Endodermal cell (in vitro differentiated cells): Measurements from ENCODE around the gene FAM200B. TPM values are rescaled to one million over a fixed set of nuclear protein-coding genes. Genes with fewer than 3 reads are reported as not detected.

Experiments used
- DNase-seq: peaks from one replicate; pipeline ENCODE4 v3.0.0-alpha.2; 2017
- H3K27ac ChIP-seq: 2 replicates; pipeline ENCODE4 v1.5.1; 2013; ENCODE audit warnings: mild to moderate bottlenecking, low read depth, low read length, moderate library complexity
- H3K27me3 ChIP-seq: 2 replicates; pipeline ENCODE4 v1.6.1; 2013; ENCODE audit warnings: mild to moderate bottlenecking, low read length, moderate library complexity; ENCODE audit not compliant: insufficient read depth, control insufficient read depth, poor library complexity, severe bottlenecking
- H3K36me3 ChIP-seq: 2 replicates; pipeline ENCODE4 v1.7.0; 2013; ENCODE audit warnings: mild to moderate bottlenecking, low read length, moderate library complexity; ENCODE audit not compliant: control insufficient read depth, insufficient read depth
- H3K4me1 ChIP-seq: one replicate; pipeline ENCODE4 v1.7.0; 2013; ENCODE audit warnings: low read length; ENCODE audit not compliant: control insufficient read depth, insufficient read depth
- H3K4me3 ChIP-seq: 2 replicates; pipeline ENCODE4 v1.5.1; 2013; ENCODE audit warnings: mild to moderate bottlenecking, low read length, moderate library complexity
- H3K9ac ChIP-seq: 2 replicates; pipeline ENCODE4 v1.6.1; 2013; ENCODE audit warnings: mild to moderate bottlenecking, low read length, moderate library complexity; ENCODE audit not compliant: poor library complexity, severe bottlenecking; ENCODE audit errors: extremely low read depth
- H3K9me3 ChIP-seq: 2 replicates; pipeline ENCODE4 v1.6.1; 2013; ENCODE audit warnings: mild to moderate bottlenecking, low read length, moderate library complexity; ENCODE audit not compliant: control insufficient read depth
- H3K27ac Mint-ChIP-seq: 2 replicates; pipeline ENCODE4 v1.8.0; 2020; ENCODE audit warnings: mixed read lengths
- H3K27me3 Mint-ChIP-seq: 2 replicates; pipeline ENCODE4 v1.8.0; 2021; ENCODE audit warnings: mild to moderate bottlenecking, mixed read lengths; ENCODE audit not compliant: insufficient read depth
- H3K36me3 Mint-ChIP-seq: 2 replicates; pipeline ENCODE4 v1.8.0; 2020; ENCODE audit warnings: low read depth, mixed read lengths
- H3K4me1 Mint-ChIP-seq: 2 replicates; pipeline ENCODE4 v1.8.0; 2020; ENCODE audit warnings: mixed read lengths
- H3K4me3 Mint-ChIP-seq: 2 replicates; pipeline ENCODE4 v1.8.0; 2020; ENCODE audit warnings: mild to moderate bottlenecking, moderate library complexity, mixed read lengths
- H3K9me3 Mint-ChIP-seq: 2 replicates; pipeline ENCODE4 v1.8.0; 2020; ENCODE audit warnings: mild to moderate bottlenecking, mixed read lengths
- CTCF ChIP-seq: fragments of 200-600 bp; sonication (generic); conservative IDR thresholded peaks from 2 replicates; pipeline ENCODE4 v1.5.0; 2021; ENCODE audit warnings: antibody characterized with exemption, mild to moderate bottlenecking
- WGBS, 2 experiments: methylation state at CpG; one replicate each; pipeline versions ENCODE4 v1.1.5 to v1.1.7; 2013; ENCODE audit warnings: missing lambda C conversion rate in 2 of 2, mixed read lengths in 1 of 2; ENCODE audit not compliant: insufficient coverage in 1 of 2, insufficient read length in 1 of 2; 5-methylcytosine and 5-hydroxymethylcytosine counted together
- total RNA-seq, 2 donors: library from RNA; stranded (reverse); fragmentation: NEBNext Ultra II Directional in 1 of 2; extraction: Animal tissue kit (Norgen Biotek cat#: 25700) in 1 of 2; gene quantifications; 2 replicates in 1 of 2; 3 replicates in 1 of 2; pipeline ENCODE4 v1.2.1, GENCODE V29; 2021

Gene FAM200B
- total RNA-seq, 2 donors from 2014 or later: 18.1 to 27.8 TPM

- H3K36me3 Mint-ChIP-seq: peaks cover 26% of the 10 kb centered on the region
- no peaks in the 10 kb centered on the region for H3K27me3 Mint-ChIP-seq
- 100% methylated on average over 3 of the region's 3 CpGs; no CpG with 5 or more reads in 1 of the 2 experiments for WGBS, 2 experiments
- H3K4me3 ChIP-seq: no peak overlapping the region
- H3K27ac ChIP-seq: no peak overlapping the region
- no peaks in the 10 kb centered on the region for H3K9me3 ChIP-seq
- no peaks in the 10 kb centered on the region for H3K4me1 Mint-ChIP-seq
- H3K36me3 ChIP-seq: peaks cover 34% of the 10 kb centered on the region
- H3K9ac ChIP-seq: no peak overlapping the region
- TF ChIP-seq CTCF: no peak
- no peaks in the 10 kb centered on the region for H3K4me1 ChIP-seq
- H3K27ac Mint-ChIP-seq: no peak overlapping the region
- no peak for DNase-seq
- H3K4me3 Mint-ChIP-seq: no peak overlapping the region
- no peaks in the 10 kb centered on the region for H3K27me3 ChIP-seq
- no peaks in the 10 kb centered on the region for H3K9me3 Mint-ChIP-seq
Observed at GRCh38 chr4:15670576-15670975, 11.1 kb upstream of the FAM200B start.

- Mint-ChIP-seq H3K36me3 (peaks cover 18% of the 10 kb centered on the region), H3K27ac (no peak overlapping the region), H3K4me1 (no peaks in the 10 kb centered on the region), H3K4me3 (no peak overlapping the region), H3K27me3 (no peaks in the 10 kb centered on the region), H3K9me3 (no peaks in the 10 kb centered on the region)
- no peaks in the 10 kb centered on the region for H3K27me3 ChIP-seq
- H3K9ac ChIP-seq: no peak overlapping the region
- H3K4me3 ChIP-seq: no peak overlapping the region
- no peaks in the 10 kb centered on the region for H3K9me3 ChIP-seq
- H3K36me3 ChIP-seq: peaks cover 23% of the 10 kb centered on the region
- H3K4me1 ChIP-seq: no peaks in the 10 kb centered on the region
- WGBS, 2 experiments: 98 to 100% methylated on average over 3 of the region's 3 CpGs
- no peak for DNase-seq
- H3K27ac ChIP-seq: no peak overlapping the region
- no peak for TF ChIP-seq CTCF
Observed at GRCh38 chr4:15672101-15672500, 9.5 kb upstream of the FAM200B start.

GRCh38 chr4:15673337-15673736, 8.3 kb upstream of the FAM200B start:
- peaks cover 20% of the 10 kb centered on the region for H3K36me3 ChIP-seq
- DNase-seq: no peak
- no peaks in the 10 kb centered on the region for H3K9me3 Mint-ChIP-seq
- no peak overlapping the region for H3K27ac Mint-ChIP-seq
- H3K4me1 ChIP-seq: no peaks in the 10 kb centered on the region
- H3K4me3 Mint-ChIP-seq: no peak overlapping the region
- H3K27ac ChIP-seq: no peak overlapping the region
- peaks cover 15% of the 10 kb centered on the region for H3K36me3 Mint-ChIP-seq
- no peaks in the 10 kb centered on the region for H3K27me3 Mint-ChIP-seq
- no peak overlapping the region for H3K9ac ChIP-seq
- TF ChIP-seq CTCF: no peak
- H3K4me1 Mint-ChIP-seq: peaks cover 10% of the 10 kb centered on the region
- WGBS, 2 experiments: 100% methylated on average over 1 of the region's 1 CpG; no CpG with 5 or more reads in 1 of the 2 experiments
- H3K27me3 ChIP-seq: no peaks in the 10 kb centered on the region
- no peak overlapping the region for H3K4me3 ChIP-seq
- no peaks in the 10 kb centered on the region for H3K9me3 ChIP-seq
